HG03196 (cell line): ENCODE data around the gene LCLAT1.
"Not testable (repeated sequence)": the region's sequence is repeated elsewhere in the genome, so short reads cannot be mapped to it uniquely, and the experiment has no call there.

Experiments
- ATAC-seq: cut with Tn5 transposase; IDR thresholded peaks from one replicate; pipeline ENCODE4 v1.9.1; 2021; ENCODE audit not compliant: unreplicated experiment

LCLAT1 gene

GRCh38 chr2:30453498-30453897 lies 6.5 kb downstream of the LCLAT1 start:
- no peak for ATAC-seq

GRCh38 chr2:30454571-30454970 lies 7.5 kb downstream of the LCLAT1 start:
- ATAC-seq = no peak

GRCh38 chr2:30455114-30455738 lies 8.2 kb downstream of the LCLAT1 start:
- ATAC-seq = no peak

- ATAC-seq = no peak
Measured at GRCh38 chr2:30456106-30456505, 9.1 kb downstream of the LCLAT1 start.

- no peak for ATAC-seq
Measured at GRCh38 chr2:30456579-30456978, 9.5 kb downstream of the LCLAT1 start.

GRCh38 chr2:30457296-30457695 lies 10.2 kb downstream of the LCLAT1 start:
- ATAC-seq = no peak

GRCh38 chr2:30459140-30459539 lies 12.1 kb downstream of the LCLAT1 start:
- ATAC-seq = no peak

GRCh38 chr2:30462131-30462857 lies 15.2 kb downstream of the LCLAT1 start:
- ATAC-seq = no peak

GRCh38 chr2:30463535-30463934 lies 16.5 kb downstream of the LCLAT1 start:
- no peak for ATAC-seq

- no peak for ATAC-seq
Measured at GRCh38 chr2:30464544-30465170, 17.6 kb downstream of the LCLAT1 start.

- ATAC-seq = no peak
Measured at GRCh38 chr2:30465171-30465545, 18.1 kb downstream of the LCLAT1 start.

GRCh38 chr2:30466216-30466615 lies 19.2 kb downstream of the LCLAT1 start:
- no peak for ATAC-seq

- not testable (repeated sequence) for ATAC-seq
Measured at GRCh38 chr2:30467062-30467826, 20.2 kb downstream of the LCLAT1 start.

- ATAC-seq = no peak
Measured at GRCh38 chr2:30470426-30470825, 23.4 kb downstream of the LCLAT1 start.

- ATAC-seq = no peak
Measured at GRCh38 chr2:30472326-30472725, 25.3 kb downstream of the LCLAT1 start.

- ATAC-seq = no peak
Measured at GRCh38 chr2:30475542-30475941, 28.5 kb downstream of the LCLAT1 start.

GRCh38 chr2:30476636-30477035 lies 29.6 kb downstream of the LCLAT1 start:
- ATAC-seq = no peak

GRCh38 chr2:30480703-30481322 lies 33.8 kb downstream of the LCLAT1 start:
- ATAC-seq = no peak

GRCh38 chr2:30481323-30481800 lies 34.3 kb downstream of the LCLAT1 start:
- ATAC-seq = no peak

- no peak for ATAC-seq
Measured at GRCh38 chr2:30482011-30482410, 35.0 kb downstream of the LCLAT1 start.

GRCh38 chr2:30484145-30484544 lies 37.1 kb downstream of the LCLAT1 start:
- no peak for ATAC-seq
